Dermis blood vessel endothelial cell (primary cell): ENCODE data around the gene CCDC106. TPM values are rescaled to one million over a fixed set of nuclear protein-coding genes. Genes with fewer than 3 reads are reported as not detected.

Experiments
- DNase-seq: peaks from one replicate; pipeline ENCODE4 v3.0.0; 2010
- total RNA-seq: library from RNA; depleted of rRNA; stranded (reverse); fragments of >200 nt; gene quantifications from 2 replicates; pipeline ENCODE4 v1.2.3, GENCODE V29; 2014

Gene CCDC106
- total RNA-seq, 1 donor from 2014 or later = 7.8 TPM

DNA sequence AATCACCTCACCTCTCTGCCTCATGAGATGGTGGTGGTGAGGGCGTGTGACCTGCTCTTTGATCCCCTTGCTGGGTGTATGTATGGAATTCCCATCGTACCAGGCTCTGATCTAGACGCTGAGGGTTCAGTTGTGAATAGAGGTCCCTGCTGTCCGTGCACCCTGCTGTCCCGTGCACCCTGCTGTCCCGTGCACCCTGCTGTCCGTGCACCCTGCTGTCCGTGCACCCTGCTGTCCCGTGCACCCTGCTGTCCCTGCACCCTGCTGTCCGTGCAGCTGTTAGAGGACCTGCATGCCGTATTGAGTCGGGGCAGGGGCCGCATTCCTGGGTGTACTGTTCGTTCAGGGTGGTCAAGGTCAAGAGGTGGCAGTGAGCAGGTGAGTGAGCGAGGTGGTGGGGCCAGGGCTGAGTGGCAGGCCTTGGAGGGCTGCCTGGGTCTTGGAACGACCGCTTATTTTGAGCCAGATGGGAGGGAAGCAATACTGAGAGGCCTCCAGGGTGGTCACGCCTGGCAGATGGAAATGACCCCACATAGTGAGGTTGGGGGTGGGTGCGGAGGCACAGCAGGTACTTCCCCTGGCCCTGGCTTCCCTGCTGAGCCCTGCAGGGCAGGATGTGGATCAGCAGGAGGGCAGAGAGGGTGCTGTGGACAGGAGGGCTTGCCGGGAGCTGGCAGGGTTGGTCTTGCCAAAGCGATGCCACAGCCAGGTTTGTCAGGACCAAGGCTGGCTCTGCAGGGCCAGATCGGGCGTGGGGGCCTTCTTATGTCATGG lies 22.5 kb downstream of the CCDC106 start:
- peak; percentile 35 for DNase-seq

DNA sequence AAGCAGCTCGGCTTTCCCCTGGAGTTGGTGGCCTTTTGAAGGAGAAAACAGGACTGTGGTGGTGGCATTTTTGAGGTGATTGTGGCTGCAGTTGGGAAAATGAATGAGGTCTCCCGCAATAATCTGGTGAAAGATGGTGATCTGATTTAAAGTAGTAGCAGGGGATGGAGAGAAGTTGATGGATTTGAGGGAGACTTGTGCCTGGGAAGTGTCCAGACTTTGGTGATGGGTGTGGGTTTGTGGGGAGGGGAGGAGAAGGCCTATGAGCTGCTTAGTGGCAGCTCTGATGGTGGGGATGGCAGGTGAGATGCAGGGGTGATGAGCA lies 23.0 kb downstream of the CCDC106 start:
- no peak for DNase-seq

DNA sequence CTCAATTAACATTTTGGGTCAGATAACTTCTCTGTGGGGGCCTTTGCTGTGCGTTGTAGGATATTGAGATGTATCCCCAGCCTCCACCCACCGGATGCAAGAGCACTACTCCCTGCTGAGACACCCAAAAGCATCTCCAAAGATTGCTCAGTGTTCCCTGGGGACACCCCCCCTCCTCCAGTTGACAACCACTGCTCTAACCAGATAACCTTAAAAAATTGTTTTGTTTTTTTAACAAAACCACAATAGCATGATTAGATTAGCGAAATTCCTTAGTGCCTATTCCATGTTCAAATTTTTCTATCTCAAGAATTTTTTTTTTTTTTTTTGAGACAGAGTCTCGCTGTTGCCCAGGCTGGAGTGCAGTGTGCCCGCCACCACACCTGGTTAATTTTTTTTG lies 24.4 kb downstream of the CCDC106 start:
- DNase-seq = no peak

DNA sequence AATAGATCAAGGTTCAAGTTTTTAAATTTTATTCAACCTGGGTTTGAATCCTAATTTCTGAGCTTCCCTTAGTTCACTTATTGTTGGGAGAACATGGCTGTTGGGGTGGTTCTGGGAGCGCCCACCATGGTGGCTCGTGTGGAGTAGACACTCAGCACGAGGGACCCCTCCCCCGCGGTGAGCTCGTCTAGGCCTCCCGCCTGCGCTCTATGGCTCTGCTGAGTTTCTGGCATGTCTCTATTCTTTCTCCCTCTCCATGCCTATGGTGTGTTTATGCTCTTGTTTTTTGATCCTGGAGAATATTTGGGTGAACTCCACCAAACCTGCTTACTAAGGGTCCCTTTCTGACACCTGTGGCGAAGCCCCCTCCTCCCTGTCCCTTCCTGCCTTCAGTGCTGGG lies 25.5 kb downstream of the CCDC106 start:
- no peak for DNase-seq

DNA sequence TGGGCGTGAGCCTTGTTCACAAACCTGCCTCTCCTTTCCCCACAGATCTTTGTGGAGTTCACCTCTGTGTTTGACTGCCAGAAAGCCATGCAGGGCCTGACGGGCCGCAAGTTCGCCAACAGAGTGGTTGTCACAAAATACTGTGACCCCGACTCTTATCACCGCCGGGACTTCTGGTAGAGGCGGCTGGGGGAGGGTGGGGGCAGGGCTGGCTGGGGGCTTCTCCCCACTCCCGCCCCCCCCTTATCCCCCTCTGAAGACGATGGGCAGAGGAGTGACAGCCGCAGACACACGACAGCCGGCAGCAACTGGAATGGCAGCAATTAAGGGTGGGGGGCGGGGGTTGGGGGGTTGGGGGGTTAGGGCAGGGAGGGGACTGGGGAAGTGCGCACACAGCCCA lies 25.9 kb downstream of the CCDC106 start:
- DNase-seq = no peak

DNA sequence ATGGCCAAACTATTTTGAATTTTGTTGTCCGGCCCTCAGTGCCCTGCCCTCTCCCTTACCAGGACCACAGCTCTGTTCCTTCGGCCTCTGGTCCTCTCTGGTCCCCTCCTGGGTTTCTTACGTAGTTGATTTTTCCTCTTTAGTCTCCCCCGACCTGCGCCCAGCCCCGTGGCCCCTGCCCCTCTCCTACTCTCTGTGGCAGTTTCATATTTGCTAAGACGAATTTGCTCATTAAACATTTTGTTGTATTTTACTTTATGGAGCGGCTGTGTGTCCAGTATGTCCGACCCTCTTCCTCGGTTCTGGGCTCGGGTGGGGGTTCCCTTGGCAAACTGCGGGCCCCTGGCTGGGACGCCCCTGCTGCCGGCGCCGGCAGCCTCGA lies 26.4 kb downstream of the CCDC106 start:
- no peak for DNase-seq

DNA sequence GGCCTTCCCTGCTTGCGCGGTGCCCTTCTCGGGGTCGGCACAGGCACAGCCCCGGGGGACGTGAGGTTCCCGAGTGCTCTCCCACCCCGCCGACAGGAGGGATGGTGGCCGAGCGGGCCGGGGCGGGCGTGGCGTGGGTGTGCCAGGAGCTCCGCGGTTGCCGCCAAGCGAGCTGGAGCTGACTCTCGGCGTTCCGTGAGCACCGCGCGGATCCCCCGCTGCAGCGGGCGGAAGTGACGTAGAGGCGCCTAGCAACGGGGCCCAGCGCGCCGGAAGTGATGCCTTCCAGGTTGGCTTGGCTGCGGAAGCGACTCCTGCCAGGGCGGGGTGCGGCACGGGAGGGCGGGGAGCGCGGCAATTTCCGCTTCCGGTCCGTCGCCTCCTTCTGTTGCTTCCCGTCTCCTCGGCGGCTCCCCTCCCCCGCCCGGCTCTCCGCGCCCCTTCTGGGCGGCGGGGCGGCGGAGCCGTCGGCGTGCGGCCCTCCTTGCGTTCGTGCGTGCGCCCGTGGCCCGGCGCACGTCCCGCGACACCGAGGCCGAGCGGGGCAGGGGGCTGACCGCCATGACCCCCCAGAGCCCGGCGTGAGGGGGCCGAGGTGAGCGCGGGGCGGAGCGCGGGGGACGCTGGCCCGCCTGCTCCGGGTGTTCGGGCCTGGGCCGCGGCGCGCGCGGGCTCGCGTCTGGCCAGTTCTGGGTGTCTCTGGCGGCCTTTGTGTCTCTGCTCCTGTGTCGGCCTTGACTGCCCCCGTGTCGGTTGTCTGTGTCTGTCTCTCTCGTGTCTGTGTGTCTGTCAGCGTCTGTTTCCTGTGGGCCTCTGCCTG lies 27.0 kb downstream of the CCDC106 start, which contains the start of gene EPN1:
EPN1 (plus strand) TSS at position 386 of the 820 bp plus-strand sequence. CDS start 3,402 bp downstream, outside the sequence.
- peak; percentile 97 for DNase-seq

DNA sequence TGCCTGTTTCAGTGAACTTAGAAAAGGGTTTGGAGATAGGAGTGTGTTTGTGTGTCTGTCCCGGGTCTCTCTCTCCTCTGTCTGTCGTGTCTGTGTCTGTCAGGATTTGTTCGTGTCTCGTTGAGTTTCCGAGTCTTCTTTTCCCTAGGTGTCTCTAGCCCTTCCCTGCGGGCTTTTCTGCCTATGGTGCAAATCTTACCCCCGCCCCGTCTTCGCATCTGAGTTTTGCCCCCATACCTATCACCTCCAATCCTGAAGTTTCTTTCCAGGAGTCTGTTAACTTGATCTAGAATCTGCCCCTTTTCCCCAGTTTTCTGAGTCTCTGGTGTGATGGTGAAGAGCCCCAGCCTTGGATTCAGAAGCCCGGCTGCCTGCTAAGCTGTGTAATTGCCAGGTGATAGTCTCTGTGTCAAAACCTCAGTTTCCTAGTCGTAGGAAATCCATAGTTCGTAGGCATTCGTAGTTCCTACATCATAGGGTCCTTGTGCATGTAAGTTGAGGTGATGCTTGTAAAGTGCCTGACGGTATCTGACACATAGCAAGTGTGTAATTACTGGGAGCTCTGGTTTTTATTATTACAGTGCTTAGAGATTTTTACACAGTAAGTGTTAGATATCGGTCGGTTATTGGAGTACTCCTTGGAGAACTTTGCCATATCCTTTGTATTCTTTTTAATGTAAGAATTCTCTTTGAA lies 27.8 kb downstream of the CCDC106 start:
- peak; percentile 27 for DNase-seq

DNA sequence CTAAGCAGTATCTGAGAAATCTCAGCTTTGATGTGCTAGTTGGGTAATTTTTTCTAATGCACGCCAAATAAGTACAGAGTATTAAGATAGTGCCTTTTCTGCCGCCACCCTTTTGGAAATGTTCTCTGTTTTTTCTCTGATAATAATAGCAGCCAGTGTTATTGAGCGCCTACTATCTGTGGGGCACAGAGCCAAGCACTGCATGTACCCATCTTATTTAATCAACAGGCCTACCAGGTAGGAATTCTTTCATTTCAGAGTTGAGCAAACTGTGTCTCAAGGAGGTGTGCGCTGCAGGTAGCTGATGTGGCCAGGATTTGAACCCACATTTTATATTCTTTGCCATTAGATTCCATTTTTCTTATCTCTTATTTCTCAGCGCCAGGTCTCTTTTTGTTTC lies 28.4 kb downstream of the CCDC106 start:
- DNase-seq = peak; percentile 27

DNA sequence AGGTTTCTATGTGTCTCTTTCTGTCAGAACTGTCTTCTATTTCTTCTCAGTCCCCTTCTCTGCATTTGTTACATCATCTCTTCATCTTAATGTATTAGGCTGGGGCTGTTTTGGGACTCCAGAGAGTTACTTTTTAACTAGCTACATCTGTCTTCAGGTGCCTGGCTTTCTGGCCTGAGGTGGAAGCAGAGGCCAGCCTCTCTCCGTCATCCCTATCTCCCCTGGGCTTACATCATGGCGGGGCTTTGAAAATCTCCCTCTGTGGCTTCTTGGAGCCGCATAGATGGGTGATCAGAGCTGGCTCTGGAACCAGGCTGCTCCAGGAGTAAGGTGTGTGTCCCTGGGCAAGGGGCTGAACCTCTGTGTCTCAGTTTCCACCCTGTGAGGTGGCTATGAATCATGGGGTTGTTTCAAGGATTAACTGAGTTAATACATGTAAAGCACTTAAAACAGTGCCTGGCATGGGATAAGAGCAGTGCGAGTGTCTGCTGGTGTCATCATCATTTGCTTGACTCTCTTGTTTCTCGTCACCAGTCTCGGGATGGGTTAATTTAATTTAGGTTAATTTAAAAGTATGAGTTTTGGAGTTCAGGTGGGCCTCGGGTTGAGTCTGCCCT lies 29.0 kb downstream of the CCDC106 start:
- no peak for DNase-seq

DNA sequence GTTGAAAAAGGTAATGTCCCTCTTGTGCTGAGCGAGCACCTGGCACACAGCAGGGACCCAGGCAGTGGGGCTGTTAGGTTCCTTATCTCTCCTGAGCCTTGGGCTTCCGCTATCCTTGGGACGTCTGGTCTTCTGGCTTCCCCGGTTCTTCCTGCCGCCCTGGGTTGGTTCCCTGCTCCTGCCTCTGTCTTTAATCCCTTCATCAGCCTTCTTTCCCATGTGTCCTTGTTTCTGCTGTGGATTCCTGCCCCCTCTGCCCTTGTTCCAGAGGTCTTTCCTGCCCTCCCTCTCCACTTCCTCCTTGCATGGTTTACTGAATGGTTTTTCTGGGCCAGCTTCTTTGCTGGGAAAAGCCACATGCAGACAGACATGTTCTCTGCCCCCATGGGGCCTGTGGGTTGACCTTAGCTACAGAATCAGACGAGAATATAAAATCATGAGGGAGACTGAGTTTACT lies 29.6 kb downstream of the CCDC106 start:
- peak; percentile 55 for DNase-seq

DNA sequence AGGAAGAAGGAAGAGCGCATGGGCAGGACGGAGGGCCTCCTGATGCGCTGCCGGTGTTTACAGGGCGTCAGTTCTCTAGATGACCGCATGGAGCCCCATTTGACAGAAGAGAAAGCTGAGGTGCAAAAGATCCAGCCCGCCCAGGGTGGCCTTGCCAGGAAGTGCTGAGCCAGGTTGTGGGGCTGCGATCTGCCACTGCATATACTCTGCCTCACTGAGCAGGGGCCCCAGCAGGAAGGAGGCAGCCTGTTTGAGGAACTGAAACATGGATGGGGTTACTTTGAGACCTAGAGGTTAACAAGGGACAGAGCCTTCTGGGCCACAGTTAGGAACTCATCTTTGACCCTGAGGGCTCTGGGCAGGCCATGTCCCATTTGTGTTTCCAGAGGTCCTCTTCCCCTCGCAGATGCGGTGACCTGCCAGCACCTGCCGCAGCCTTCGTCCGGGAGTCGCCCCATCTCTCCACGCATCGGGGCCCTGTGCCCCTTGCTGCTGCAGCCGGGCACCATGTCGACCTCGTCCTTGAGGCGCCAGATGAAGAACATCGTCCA lies 30.2 kb downstream of the CCDC106 start:
- no peak for DNase-seq

DNA sequence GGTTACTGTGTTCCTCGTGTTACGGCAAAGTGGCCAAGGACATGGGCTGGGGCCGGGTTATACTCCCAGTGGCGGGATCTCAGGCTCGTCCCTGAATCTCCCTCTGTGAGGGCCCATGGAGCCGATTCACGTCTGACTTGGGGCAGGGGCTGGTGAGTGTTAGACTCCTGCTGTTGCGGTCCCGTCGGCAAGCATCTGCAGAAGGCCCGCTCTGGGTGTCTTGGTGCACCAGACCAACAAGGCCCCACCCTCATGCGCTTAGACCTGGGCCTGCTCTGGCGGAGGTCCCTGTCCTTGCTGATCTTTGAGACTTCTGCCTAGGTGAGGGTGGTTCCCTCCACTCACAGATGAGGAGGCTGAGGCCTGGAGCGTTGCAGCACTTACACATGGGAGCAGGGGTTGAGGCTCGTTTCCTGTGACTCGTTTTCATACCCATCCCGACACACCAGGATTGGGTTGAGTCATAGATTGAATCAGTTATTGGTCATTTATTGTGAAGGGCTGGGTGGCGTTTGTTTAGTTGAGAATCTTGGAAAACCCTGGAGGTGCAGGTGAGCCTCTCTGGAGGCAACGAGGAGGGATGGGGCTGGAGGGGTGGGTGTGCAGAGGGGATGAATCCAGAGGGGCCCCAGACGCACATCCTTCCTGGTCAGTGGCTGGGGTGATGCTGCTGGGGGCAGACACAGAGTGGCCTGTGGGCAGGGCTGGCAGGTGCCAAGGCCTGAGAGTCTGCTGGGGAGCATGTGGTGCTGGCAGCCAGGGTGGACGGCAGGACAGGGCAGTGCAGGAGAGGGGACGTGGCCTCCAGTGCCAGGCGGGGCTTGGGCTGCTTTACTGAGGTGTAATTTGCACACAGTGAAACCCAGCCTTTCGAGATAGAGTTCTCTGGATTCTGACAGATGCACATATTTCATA lies 31.6 kb downstream of the CCDC106 start:
- peak; percentile 25 for DNase-seq

DNA sequence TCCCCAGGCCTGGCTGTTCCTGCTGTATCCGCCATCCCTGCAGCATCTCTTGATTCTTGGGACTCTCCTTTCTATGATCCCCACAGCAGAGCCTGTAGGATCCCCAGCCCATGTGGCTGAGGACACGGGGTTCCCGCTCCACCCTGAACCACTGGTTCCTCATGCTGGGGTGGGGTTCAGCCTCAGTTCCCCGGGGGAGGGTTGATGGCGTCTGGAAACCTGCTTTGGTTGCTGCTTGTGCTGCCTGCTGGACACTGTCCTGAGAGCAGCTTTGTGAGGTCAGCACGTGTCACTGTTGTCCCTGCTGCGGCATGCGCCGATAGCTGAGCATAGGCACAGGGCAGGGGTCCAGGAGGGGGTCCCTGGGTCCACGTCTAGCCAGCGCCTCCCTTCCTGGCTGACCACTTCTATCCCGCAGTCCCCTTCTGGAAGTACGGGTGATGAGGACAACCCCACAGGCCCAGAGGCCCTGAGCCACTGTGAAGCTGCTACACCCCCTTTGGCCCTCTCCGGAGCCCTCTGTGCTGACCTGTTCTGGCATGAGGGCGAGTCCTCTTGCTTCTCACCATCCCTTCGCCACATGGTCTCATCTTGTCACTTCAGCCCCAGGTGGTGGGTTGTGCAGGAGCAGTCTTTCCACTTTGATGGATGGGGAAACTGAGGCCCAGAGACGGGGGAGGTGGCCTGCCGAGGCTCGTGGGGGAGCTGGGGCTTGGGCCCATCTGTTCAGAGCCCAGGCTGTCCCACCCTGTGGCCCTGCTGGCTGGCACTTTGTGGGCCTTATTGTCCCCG lies 32.5 kb downstream of the CCDC106 start:
- DNase-seq = no peak

DNA sequence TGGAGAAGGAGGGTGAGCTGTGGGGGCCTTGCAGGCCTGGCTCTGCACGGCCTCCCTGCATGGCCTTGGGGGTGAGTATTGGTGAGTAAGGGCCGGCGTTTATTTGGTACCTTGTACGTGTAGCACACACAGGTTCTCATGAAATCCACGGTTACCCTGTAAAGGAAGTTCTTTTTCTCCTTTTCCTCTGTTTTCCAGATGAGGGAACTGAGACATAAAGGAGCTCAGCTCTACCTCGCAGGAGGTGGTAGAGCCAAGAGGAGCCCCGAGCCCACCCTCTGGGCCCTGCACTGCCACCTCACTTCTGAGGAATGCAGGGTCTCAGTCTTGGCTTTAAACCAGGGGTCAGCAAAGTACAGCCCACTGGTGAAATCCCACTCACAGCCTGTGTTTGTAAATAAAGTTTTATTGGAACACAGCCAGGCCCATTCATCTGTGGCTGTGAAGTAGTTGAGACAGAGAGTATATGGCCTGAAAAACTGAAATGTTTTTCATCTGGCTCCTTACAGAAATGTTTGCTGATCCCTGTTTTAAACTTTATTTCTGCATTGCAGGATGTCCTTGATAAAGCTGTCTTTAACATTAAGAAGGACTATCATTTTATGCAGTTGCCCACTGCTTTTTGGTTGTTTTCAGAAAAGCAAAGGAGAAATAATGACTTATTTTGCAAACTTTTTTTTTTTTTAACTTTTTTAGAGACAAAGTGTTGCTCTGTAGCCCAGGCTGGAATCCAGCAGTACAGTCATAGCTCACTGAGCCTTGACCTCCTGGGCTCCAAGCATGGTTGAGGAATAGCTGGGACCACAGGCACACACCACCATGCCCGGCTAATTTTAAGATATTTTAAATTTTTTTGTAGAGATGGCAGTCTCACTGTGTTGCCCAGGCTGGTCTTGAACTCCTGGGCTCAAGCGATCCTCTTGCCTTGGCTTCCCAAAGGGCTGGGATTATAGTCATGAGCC lies 33.4 kb downstream of the CCDC106 start:
- DNase-seq = no peak

DNA sequence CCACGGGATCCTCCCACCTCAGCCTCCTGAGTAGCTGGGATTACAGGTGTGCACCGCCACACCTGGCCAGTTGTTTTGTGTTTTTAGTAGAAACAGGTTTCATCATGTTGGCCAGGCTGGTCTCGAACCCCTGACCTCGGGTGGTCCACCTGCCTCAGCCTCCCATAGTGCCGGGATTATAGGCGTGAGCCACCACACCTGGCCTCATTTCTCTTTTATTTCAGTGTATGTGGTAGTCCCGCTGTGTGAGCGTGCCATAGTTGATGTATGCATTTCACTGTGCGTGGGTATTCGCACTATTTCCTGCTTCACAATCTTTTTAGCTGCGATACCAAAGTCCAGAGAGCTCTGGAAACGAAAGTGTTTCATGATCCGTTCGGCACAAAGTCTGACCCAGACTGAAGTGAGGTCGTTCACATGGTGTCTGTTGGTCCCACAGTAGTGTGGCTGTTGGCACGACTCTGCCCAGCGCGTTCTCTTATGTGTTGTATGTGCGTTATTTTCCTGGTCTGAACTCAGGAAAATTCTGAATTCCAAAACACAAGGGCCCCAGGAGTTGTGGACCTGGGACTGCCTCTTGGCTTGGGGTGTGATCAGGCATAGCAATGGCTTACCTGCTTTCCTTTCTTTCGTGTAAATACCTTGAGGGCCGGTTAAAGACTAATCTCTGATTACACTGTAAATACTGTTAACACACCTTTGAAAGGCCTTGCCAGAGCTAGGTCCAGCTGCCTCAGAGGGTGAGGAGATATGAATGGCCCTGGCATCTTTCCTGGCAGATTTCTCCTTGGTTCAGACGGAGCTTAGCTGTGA lies 35.6 kb downstream of the CCDC106 start:
- DNase-seq = no peak

DNA sequence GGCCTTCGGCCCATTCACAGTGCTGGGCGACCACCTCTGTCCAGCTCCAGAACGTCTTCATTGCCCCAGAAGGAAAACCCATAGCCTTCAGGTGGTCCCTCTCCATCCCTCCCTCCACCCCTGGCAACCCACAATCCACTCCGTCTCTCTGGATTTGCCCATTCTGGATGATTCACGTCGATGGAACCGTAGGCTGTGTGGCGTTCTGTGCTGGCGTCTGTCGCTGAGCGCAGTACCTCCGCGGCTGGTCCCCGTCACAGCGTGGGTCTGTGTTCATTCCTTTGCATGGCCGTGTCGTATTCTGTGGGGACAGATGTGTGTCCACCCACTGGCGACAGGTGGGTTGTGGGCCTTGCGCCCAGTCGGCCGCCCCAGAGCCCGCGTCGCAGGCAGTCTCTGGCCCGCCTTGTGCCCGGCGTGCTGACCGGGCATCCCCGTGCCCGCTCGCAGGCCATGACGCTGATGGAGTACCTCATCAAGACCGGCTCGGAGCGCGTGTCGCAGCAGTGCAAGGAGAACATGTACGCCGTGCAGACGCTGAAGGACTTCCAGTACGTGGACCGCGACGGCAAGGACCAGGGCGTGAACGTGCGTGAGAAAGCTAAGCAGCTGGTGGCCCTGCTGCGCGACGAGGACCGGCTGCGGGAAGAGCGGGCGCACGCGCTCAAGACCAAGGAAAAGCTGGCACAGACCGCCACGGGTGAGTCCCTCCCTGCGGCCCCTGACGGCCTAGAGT lies 37.1 kb downstream of the CCDC106 start:
- no peak for DNase-seq

DNA sequence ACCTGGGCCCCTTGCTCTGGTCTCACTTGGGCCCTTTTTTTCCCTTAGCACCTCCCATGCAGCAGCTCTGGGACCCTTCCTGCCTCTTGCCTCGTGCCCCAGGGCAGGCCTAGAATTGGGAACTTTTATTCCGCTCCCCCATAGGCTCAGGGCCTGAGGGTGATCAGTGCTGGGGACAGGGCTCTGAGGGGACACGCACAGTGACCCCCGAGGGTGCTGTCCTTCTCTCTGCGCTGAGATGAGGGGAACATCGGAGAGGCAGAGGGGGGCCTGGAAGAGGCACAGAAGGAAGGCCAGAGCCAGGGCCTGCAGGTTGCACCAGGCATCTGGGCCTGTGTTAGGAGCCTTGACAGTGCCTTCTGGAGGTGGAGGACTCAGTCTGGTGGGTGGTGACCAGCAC lies 37.8 kb downstream of the CCDC106 start:
- DNase-seq = no peak
